Thyroid gland (tissue), 4 donors: ENCODE measurements around the gene RAPGEF1. TPM values are rescaled to one million over a fixed set of nuclear protein-coding genes. Genes with fewer than 3 reads are reported as not detected.
A peak's percentile ranks its signal among the peaks of the same experiment; 100 is the strongest.

Experiments used
- DNase-seq, 2 donors: peaks; one replicate each; pipeline ENCODE4 v3.0.0-alpha.2; 2019
- H3K27ac ChIP-seq, 3 donors: fragments of 200-600 bp; sonication (generic); 1 replicate in 2 of 3; 2 replicates in 1 of 3; pipeline ENCODE4 v1.5.1; 2016 to 2019; ENCODE audit warnings: mild to moderate bottlenecking in 1 of 3, moderate library complexity in 1 of 3
- H3K27me3 ChIP-seq: fragments of 200-600 bp; sonication (generic); one replicate; pipeline ENCODE4 v1.5.1; 2019
- H3K36me3 ChIP-seq, 2 donors: fragments of 200-600 bp; sonication (generic); one replicate each; pipeline ENCODE4 v1.5.1; 2016 to 2019
- H3K4me1 ChIP-seq, 2 donors: fragments of 200-600 bp; sonication (generic); one replicate each; pipeline ENCODE4 v1.5.1; 2017 to 2019
- H3K4me3 ChIP-seq, 3 donors: fragments of 200-600 bp; sonication (generic); replicated peaks in 1 of 3; 1 replicate in 2 of 3; 2 replicates in 1 of 3; pipeline ENCODE4 v1.5.1; 2016; ENCODE audit warnings: mild to moderate bottlenecking in 1 of 3
- H3K9me3 ChIP-seq: fragments of 200-600 bp; sonication (generic); one replicate; pipeline ENCODE4 v1.5.1; 2017
- POLR2A ChIP-seq, 2 donors: fragments of 450-650 bp; IDR thresholded peaks; one replicate each; pipeline ENCODE4 v1.6.1; 2017; ENCODE audit warnings: antibody characterized with exemption in 2 of 2, mild to moderate bottlenecking in 2 of 2, moderate library complexity in 1 of 2
- WGBS, 2 donors: methylation state at CpG; one replicate each; pipeline ENCODE4 v1.1.5; 2017; 5-methylcytosine and 5-hydroxymethylcytosine counted together
- intact Hi-C: fragments of 100-400 bp; cut with DNase I; formaldehyde crosslinking; loops from one replicate; pipeline ENCODE4 v1.15.1; 2023
- total RNA-seq, 4 donors: library from RNA; depleted of rRNA; stranded (reverse); fragments of >200 nt; gene quantifications; one replicate each; pipeline ENCODE4 v1.2.3, GENCODE V29; 2016
- TF ChIP-seq, protein P1 (sequence below), 6 experiments: fragments of 200-600 bp in 3 of 6; fragments of 450-650 bp in 3 of 6; sonication (generic) in 3 of 6; IDR thresholded peaks; one replicate each; pipeline ENCODE4 v1.5.1; 2016 to 2019; ENCODE audit warnings: antibody characterized with exemption in 6 of 6, mild to moderate bottlenecking in 2 of 6, inconsistent platforms in 1 of 6, moderate library complexity in 1 of 6

Gene RAPGEF1
- total RNA-seq, 4 donors from 2014 or later, result 39.6 to 52.5 (median 44.9) TPM

DNA sequence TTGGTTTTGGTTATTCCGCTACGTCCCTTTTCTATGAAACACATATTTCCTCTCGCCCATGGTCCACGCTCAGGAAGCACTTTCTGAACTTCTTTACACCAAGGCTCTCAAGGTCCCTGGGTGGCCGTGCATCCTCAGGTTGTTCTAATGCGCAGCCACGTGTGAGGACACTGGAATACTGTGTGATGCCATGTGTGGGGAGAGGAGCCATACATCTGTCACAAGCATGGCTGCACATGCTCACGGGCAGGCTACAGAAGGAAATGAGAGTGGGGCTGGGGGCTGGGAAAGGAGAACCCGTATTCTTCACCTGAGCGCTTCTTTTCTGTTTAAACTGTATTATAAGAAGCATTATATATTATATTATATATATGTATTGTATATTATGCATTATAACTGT, 157.8 kb downstream of the RAPGEF1 start:
- H3K4me1 ChIP-seq, result no peaks in the 10 kb centered on the region
- intact Hi-C loops, result no loop called here
- DNase-seq, result no peak
- no peaks in the 10 kb centered on the region for H3K27me3 ChIP-seq
- 95% methylated on average over 10 of the region's 10 CpGs for WGBS, 2 donors
- no peak overlapping the region for H3K27ac ChIP-seq
- no peaks in the 10 kb centered on the region for H3K9me3 ChIP-seq
- H3K36me3 ChIP-seq, result peaks cover 50 to 58% of the 10 kb centered on the region in 2 donors
- H3K4me3 ChIP-seq, result no peak overlapping the region
- TF ChIP-seq POLR2A (IDR thresholded peaks at IDR 0.05), result no peak
- TF ChIP-seq, protein P1, sequence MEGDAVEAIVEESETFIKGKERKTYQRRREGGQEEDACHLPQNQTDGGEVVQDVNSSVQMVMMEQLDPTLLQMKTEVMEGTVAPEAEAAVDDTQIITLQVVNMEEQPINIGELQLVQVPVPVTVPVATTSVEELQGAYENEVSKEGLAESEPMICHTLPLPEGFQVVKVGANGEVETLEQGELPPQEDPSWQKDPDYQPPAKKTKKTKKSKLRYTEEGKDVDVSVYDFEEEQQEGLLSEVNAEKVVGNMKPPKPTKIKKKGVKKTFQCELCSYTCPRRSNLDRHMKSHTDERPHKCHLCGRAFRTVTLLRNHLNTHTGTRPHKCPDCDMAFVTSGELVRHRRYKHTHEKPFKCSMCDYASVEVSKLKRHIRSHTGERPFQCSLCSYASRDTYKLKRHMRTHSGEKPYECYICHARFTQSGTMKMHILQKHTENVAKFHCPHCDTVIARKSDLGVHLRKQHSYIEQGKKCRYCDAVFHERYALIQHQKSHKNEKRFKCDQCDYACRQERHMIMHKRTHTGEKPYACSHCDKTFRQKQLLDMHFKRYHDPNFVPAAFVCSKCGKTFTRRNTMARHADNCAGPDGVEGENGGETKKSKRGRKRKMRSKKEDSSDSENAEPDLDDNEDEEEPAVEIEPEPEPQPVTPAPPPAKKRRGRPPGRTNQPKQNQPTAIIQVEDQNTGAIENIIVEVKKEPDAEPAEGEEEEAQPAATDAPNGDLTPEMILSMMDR (IDR thresholded peaks at IDR 0.05), result no peak

DNA sequence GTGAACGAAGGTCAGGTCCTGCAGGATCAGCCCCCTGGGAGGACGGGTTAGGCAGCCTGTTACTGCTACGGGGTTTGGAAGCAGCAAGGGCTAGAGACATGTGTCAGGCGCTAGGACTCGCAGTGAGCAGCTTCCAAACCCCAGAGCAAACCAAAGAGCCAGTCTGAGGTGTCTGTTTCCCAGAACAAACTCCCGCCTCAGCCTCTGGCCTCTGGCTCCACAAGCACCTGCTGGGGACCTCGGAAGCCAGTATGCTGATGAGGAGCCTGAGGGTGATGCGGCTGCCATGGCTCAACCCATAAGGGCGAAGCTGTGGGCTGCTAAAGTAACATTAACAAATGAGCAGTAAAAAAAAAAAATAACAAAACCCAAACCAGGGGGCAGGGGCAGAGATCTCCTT, 159.5 kb downstream of the RAPGEF1 start:
- TF ChIP-seq POLR2A (IDR thresholded peaks at IDR 0.05), result no peak
- TF ChIP-seq, protein P1 (IDR thresholded peaks at IDR 0.05), result no peak
- WGBS, 2 donors, result 95 to 98% methylated on average over 8 to 9 of the region's 9 CpGs
- H3K9me3 ChIP-seq, result no peaks in the 10 kb centered on the region
- DNase-seq, result no peak
- no peak overlapping the region for H3K27ac ChIP-seq
- H3K4me1 ChIP-seq, result no peaks in the 10 kb centered on the region
- H3K4me3 ChIP-seq, result no peak overlapping the region
- intact Hi-C loops, result no loop called here
- peaks cover 50 to 58% of the 10 kb centered on the region in 2 donors for H3K36me3 ChIP-seq
- no peaks in the 10 kb centered on the region for H3K27me3 ChIP-seq

DNA sequence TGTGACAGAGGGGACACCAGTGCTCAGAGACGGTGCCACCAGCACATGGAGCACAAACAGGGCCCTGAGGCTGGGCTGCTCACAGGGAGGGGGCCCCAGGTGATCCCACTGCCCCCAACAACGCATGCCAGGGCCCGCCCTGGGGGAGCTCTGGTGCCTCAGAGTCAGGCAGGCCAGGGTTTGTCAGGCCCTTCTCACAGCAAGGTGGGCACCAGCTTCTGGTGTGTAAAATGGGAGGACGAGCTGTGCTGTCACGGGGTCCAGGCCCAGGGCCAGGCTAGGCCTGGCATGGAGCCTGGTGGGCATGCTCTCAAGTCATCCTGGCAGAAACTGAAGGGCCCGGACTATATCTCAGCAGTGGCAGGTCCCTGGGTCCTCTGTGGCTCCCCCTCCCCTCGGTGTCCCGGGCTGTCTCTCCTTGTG, 160.1 kb downstream of the RAPGEF1 start:
- Histone ChIP-seq H3K36me3 (peaks cover 50 to 58% of the 10 kb centered on the region in 2 donors), H3K4me3 (no peak overlapping the region), H3K4me1 (no peaks in the 10 kb centered on the region), H3K27me3 (no peaks in the 10 kb centered on the region), H3K27ac (no peak overlapping the region), H3K9me3 (no peaks in the 10 kb centered on the region)
- 93% methylated on average over 3 to 5 of the region's 8 CpGs for WGBS, 2 donors
- no peak for DNase-seq
- TF ChIP-seq, protein P1 (IDR thresholded peaks at IDR 0.05), result no peak
- TF ChIP-seq POLR2A (IDR thresholded peaks at IDR 0.05), result no peak
- intact Hi-C loops, result no loop called here

DNA sequence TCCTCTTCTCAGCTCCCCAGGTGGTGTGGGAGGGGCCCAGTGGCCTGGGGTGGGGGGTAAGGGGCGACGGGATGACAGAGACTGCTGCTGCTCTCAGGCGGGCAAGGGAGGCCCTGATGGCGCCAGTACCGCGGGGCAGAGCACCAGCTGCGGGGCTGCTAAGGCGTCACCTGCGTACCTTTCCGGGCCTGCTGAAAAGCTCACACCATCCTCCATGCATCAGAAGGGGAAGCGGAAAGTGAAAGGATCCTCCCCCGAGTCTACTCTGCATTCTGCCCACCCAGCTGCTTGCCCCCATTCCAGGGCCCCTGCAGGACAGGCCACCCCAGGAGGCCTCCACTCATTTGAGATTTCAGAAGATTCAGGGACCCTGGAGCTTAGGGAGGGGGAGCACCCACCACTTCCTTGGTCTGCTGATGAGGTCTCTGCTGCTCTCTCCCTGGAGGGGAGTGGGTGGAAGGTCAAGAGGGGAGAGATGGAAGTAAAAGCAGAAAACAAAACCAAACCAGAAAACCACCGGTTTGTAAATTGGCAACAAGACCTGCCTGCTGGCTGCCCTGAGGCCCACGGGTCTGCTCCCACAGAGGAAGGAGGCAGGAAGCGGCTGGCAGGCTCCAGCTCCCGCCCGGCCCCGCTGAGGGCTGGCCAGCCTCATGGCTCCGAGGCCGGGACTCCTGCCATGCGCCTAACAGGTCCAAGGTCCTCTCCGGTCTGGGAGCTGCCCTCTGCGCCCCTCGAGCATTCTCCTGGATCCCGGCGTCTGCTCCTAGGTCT, 161.0 kb downstream of the RAPGEF1 start:
- H3K36me3 ChIP-seq, result peaks cover 43 to 49% of the 10 kb centered on the region in 2 donors
- H3K9me3 ChIP-seq, result no peaks in the 10 kb centered on the region
- WGBS, 2 donors, result 67 to 76% methylated on average over 19 to 26 of the region's 26 CpGs
- intact Hi-C loops, result no loop called here
- DNase-seq, result peak in 1 of 2 donors; percentile 12
- H3K4me1 ChIP-seq, result no peaks in the 10 kb centered on the region
- H3K4me3 ChIP-seq, result no peak overlapping the region
- TF ChIP-seq, protein P1 (IDR thresholded peaks at IDR 0.05), result no peak
- TF ChIP-seq POLR2A (IDR thresholded peaks at IDR 0.05), result no peak
- no peaks in the 10 kb centered on the region for H3K27me3 ChIP-seq
- no peak overlapping the region for H3K27ac ChIP-seq

DNA sequence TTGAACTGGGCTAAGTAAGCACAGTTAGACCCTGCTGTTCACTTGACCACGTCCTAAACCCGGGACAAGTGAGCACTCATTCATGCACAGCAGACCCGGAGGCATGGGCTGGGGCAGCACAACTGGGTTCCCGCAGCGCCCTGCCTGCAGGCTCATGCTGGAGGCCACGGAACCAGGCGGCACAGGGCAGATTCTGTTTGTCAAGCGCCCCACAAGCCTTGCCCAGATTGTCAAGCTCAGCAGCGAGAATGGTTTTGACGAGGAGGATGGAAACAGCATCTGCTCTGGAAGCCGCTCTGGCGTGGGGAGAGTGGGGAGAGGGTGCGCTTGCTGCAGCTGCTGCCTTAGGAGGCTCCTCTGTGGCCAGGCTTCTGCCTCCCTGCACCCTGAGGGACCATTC, 161.9 kb downstream of the RAPGEF1 start:
- no peaks in the 10 kb centered on the region for H3K9me3 ChIP-seq
- no peak for DNase-seq
- TF ChIP-seq, protein P1 (IDR thresholded peaks at IDR 0.05), result no peak
- no peak for TF ChIP-seq POLR2A (IDR thresholded peaks at IDR 0.05)
- no peak overlapping the region for H3K27ac ChIP-seq
- no peak overlapping the region for H3K4me3 ChIP-seq
- peaks cover 34 to 41% of the 10 kb centered on the region in 2 donors for H3K36me3 ChIP-seq
- intact Hi-C loops, result no loop called here
- no peaks in the 10 kb centered on the region for H3K27me3 ChIP-seq
- H3K4me1 ChIP-seq, result no peaks in the 10 kb centered on the region
- WGBS, 2 donors, result 70 to 75% methylated on average over 11 to 13 of the region's 13 CpGs
